ENCODE measurements around the gene ARHGEF6.

Gene ARHGEF6

DNA sequence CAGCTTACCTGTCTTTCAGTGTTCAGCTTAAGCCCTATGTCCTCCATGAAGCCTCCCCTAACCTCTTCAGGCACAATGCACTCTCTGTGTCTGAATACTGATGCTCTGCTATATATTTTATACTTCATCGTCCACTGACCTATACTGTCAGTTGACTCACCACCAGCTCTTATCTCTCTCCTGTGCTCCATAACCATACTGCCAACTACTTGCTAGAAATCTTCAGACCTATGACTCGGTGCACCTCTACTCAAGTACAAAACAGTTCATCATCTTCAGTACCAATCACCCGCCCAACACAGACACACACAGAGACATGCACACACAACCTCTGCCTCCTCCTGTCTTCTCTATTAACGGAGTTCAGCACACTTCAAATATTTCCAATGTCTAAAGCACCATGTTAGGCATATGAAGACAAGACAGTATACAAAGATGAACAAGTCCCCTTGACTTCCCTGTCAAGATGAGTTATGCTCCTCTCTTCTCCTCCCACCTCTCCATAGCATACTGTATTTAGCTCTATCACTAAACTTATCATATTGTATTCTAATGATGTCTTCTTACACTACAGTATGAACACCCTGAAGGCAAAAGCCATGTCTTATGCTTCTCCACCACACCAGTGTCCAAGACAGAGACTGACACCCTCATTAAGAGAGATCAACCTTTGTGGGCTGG is 42.5 kb downstream of the ARHGEF6 start:
- TF ChIP-seq REST (IDR thresholded peaks at IDR 0.05; ENCODE audit: insufficient read depth in 1 of 2, low read depth in 2 of 2, low read length in 2 of 2) (no peak), TAF1 (IDR thresholded peaks at IDR 0.05; ENCODE audit: borderline replicate concordance, insufficient read depth, low read length) (no peak), FOXP2 (optimal IDR thresholded peaks at IDR 0.05; ENCODE audit: borderline replicate concordance, extremely low read depth, extremely low read length, insufficient read depth) (no peak), POLR2AphosphoS5 (IDR thresholded peaks at IDR 0.05; ENCODE audit: low read depth, low read length) (no peak), SIN3A (IDR thresholded peaks at IDR 0.05; ENCODE audit: borderline replicate concordance, insufficient read depth, low read length) (no peak)

GRCh38 chrX:136736690-136737089 is 44.0 kb downstream of the ARHGEF6 start:
- TF ChIP-seq SIN3A (IDR thresholded peaks at IDR 0.05; ENCODE audit: borderline replicate concordance, insufficient read depth, low read length) (no peak), REST (IDR thresholded peaks at IDR 0.05; ENCODE audit: insufficient read depth in 1 of 2, low read depth in 2 of 2, low read length in 2 of 2) (no peak), TAF1 (IDR thresholded peaks at IDR 0.05; ENCODE audit: borderline replicate concordance, insufficient read depth, low read length) (no peak), FOXP2 (optimal IDR thresholded peaks at IDR 0.05; ENCODE audit: borderline replicate concordance, extremely low read depth, extremely low read length, insufficient read depth) (no peak), POLR2AphosphoS5 (IDR thresholded peaks at IDR 0.05; ENCODE audit: low read depth, low read length) (no peak)

GRCh38 chrX:136735601-136736000 is 45.1 kb downstream of the ARHGEF6 start:
- TF ChIP-seq FOXP2 (optimal IDR thresholded peaks at IDR 0.05; ENCODE audit: borderline replicate concordance, extremely low read depth, extremely low read length, insufficient read depth) (no peak), TAF1 (IDR thresholded peaks at IDR 0.05; ENCODE audit: borderline replicate concordance, insufficient read depth, low read length) (no peak), POLR2AphosphoS5 (IDR thresholded peaks at IDR 0.05; ENCODE audit: low read depth, low read length) (no peak), SIN3A (IDR thresholded peaks at IDR 0.05; ENCODE audit: borderline replicate concordance, insufficient read depth, low read length) (no peak), REST (IDR thresholded peaks at IDR 0.05; ENCODE audit: insufficient read depth in 1 of 2, low read depth in 2 of 2, low read length in 2 of 2) (no peak)

- TF ChIP-seq POLR2AphosphoS5 (IDR thresholded peaks at IDR 0.05; ENCODE audit: low read depth, low read length) (no peak), FOXP2 (optimal IDR thresholded peaks at IDR 0.05; ENCODE audit: borderline replicate concordance, extremely low read depth, extremely low read length, insufficient read depth) (no peak), TAF1 (IDR thresholded peaks at IDR 0.05; ENCODE audit: borderline replicate concordance, insufficient read depth, low read length) (no peak), REST (IDR thresholded peaks at IDR 0.05; ENCODE audit: insufficient read depth in 1 of 2, low read depth in 2 of 2, low read length in 2 of 2) (no peak), SIN3A (IDR thresholded peaks at IDR 0.05; ENCODE audit: borderline replicate concordance, insufficient read depth, low read length) (no peak)
These were observed 47.1 kb downstream of the ARHGEF6 start for GRCh38 chrX:136733613-136734012.
